ENCODE results near the gene TBC1D22A.

The TBC1D22A gene

GRCh38 chr22:46844606-46845210, 82.3 kb downstream of the TBC1D22A start:
- no peak for DNase-seq

- DNase-seq: no peak
Observed at GRCh38 chr22:46845296-46846149, 83.1 kb downstream of the TBC1D22A start.

GRCh38 chr22:46846150-46846831, 83.8 kb downstream of the TBC1D22A start:
- no peak for DNase-seq

GRCh38 chr22:46846832-46847355, 84.4 kb downstream of the TBC1D22A start:
- DNase-seq: no peak

GRCh38 chr22:46848197-46848596, 85.7 kb downstream of the TBC1D22A start:
- no peak for DNase-seq

GRCh38 chr22:46849101-46849500, 86.7 kb downstream of the TBC1D22A start:
- no peak for DNase-seq

- DNase-seq: no peak
Observed at GRCh38 chr22:46849951-46850350, 87.5 kb downstream of the TBC1D22A start.

- DNase-seq: no peak
Observed at GRCh38 chr22:46851311-46851710, 88.9 kb downstream of the TBC1D22A start.

- DNase-seq: no peak
Observed at GRCh38 chr22:46851941-46852340, 89.5 kb downstream of the TBC1D22A start.

- no peak for DNase-seq
Observed at GRCh38 chr22:46852771-46853170, 90.3 kb downstream of the TBC1D22A start.

- DNase-seq: no peak
Observed at GRCh38 chr22:46853191-46853590, 90.7 kb downstream of the TBC1D22A start.

GRCh38 chr22:46854125-46854870, 91.8 kb downstream of the TBC1D22A start:
- no peak for DNase-seq

GRCh38 chr22:46855681-46856080, 93.2 kb downstream of the TBC1D22A start:
- no peak for DNase-seq

GRCh38 chr22:46856661-46857060, 94.2 kb downstream of the TBC1D22A start:
- DNase-seq: no peak

GRCh38 chr22:46857142-46857884, 94.9 kb downstream of the TBC1D22A start:
- no peak for DNase-seq

GRCh38 chr22:46857885-46858143, 95.4 kb downstream of the TBC1D22A start:
- no peak for DNase-seq

- no peak for DNase-seq
Observed at GRCh38 chr22:46858181-46858771, 95.8 kb downstream of the TBC1D22A start.

- DNase-seq: no peak
Observed at GRCh38 chr22:46860562-46860961, 98.1 kb downstream of the TBC1D22A start.

GRCh38 chr22:46861468-46862367, 99.3 kb downstream of the TBC1D22A start:
- DNase-seq: no peak

- no peak for DNase-seq
Observed at GRCh38 chr22:46862418-46863324, 100.2 kb downstream of the TBC1D22A start.
